GM21576 (cell line): ENCODE results near the gene CADM1.

Source experiments
- ATAC-seq: cut with Tn5 transposase; IDR thresholded peaks from one replicate; pipeline ENCODE4 v1.9.1; 2021; ENCODE audit warnings: mild to moderate bottlenecking, moderate library complexity; ENCODE audit not compliant: unreplicated experiment

CADM1 gene

GRCh38 chr11:115363426-115363825 lies 140.8 kb downstream of the CADM1 start:
- ATAC-seq = no peak

- no peak for ATAC-seq
These were observed 141.2 kb downstream of the CADM1 start for GRCh38 chr11:115362997-115363396.

- no peak for ATAC-seq
These were observed 143.2 kb downstream of the CADM1 start for GRCh38 chr11:115361025-115361424.

- no peak for ATAC-seq
These were observed 143.9 kb downstream of the CADM1 start for GRCh38 chr11:115360186-115360824.

- no peak for ATAC-seq
These were observed 147.1 kb downstream of the CADM1 start for GRCh38 chr11:115357066-115357465.

GRCh38 chr11:115352805-115353485 lies 151.3 kb downstream of the CADM1 start:
- no peak for ATAC-seq

- no peak for ATAC-seq
These were observed 154.7 kb downstream of the CADM1 start for GRCh38 chr11:115349335-115350017.

- no peak for ATAC-seq
These were observed 155.8 kb downstream of the CADM1 start for GRCh38 chr11:115348416-115348815.

GRCh38 chr11:115347106-115347505 lies 157.1 kb downstream of the CADM1 start:
- ATAC-seq = no peak

- no peak for ATAC-seq
These were observed 158.4 kb downstream of the CADM1 start for GRCh38 chr11:115345840-115346239.

GRCh38 chr11:115345361-115345760 lies 158.9 kb downstream of the CADM1 start:
- ATAC-seq = no peak

GRCh38 chr11:115344846-115345245 lies 159.4 kb downstream of the CADM1 start:
- ATAC-seq = no peak

- no peak for ATAC-seq
These were observed 162.1 kb downstream of the CADM1 start for GRCh38 chr11:115342142-115342541.

GRCh38 chr11:115340874-115341273 lies 163.3 kb downstream of the CADM1 start:
- ATAC-seq = no peak

GRCh38 chr11:115338476-115338875 lies 165.7 kb downstream of the CADM1 start:
- no peak for ATAC-seq

GRCh38 chr11:115334932-115335788 lies 169.1 kb downstream of the CADM1 start:
- ATAC-seq = no peak

GRCh38 chr11:115333949-115334348 lies 170.3 kb downstream of the CADM1 start:
- ATAC-seq = no peak

GRCh38 chr11:115333121-115333520 lies 171.1 kb downstream of the CADM1 start:
- no peak for ATAC-seq

GRCh38 chr11:115330684-115331482 lies 173.3 kb downstream of the CADM1 start:
- ATAC-seq = no peak

GRCh38 chr11:115326526-115326925 lies 177.7 kb downstream of the CADM1 start:
- ATAC-seq = no peak
